ENCODE measurements around the gene PTPRT.

GRCh38 chr20:42530191-42530590 lies 659.5 kb downstream of the PTPRT start:
- no peak for TF ChIP-seq EZH2 (IDR thresholded peaks at IDR 0.05)
- TF ChIP-seq POLR2AphosphoS5 (IDR thresholded peaks at IDR 0.05; ENCODE audit: borderline replicate concordance, low read depth, low read length), result no peak
